GM12872 (cell line): Measurements from ENCODE around the gene TRIM23.

ENCODE experiments used
- CTCF ChIP-seq: IDR thresholded peaks from 3 replicates; pipeline ENCODE4 v1.5.1; 2011; ENCODE audit warnings: low read depth, mild to moderate bottlenecking, low read length, moderate library complexity; ENCODE audit not compliant: insufficient read depth

The TRIM23 gene

DNA sequence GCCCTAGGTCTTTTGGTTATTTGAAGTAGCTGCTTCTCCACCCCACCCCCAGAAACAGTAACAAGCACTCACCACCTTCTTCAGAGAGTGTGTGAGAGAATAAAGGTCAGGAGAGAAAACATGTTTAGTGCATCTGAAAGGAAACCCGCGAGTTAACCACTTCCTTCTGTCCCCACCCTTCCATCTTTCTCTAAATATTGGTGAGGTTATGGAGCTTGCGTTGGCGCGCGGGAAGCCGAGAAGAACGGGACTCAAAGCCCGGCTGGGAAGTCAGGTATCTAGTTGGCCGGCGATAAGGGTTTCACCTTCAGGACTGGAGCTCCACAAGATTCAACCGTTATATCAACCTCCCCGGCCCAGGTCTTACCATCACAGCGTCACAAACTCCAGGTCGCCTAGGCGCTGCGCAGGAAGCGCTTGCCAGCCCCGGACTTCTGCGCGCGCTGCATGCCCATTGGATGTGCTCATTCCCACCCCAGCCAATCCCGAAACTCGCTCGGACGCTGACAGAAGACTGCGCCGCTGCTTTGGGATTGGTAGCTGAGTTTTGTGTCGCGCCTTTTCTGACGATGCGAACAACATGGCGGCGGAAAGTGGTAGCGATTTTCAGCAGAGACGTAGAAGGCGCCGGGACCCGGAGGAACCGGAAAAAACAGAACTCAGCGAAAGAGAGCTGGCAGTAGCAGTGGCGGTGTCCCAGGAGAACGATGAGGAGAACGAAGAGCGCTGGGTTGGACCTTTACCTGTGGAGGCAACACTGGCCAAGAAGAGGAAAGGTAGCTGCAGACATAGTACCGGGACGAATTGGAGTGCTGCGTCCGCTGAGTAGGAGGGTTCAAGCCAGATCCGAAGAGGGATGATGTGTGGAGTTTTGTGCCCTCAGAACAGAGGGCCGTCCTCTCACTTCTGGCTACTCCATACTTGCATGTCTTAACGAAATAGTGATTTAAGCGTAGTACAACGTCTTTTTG, 61.1 kb downstream of the TRIM23 start, which contains the start of the genes CENPK and PPWD1:
TSS of gene CENPK (minus strand) at position 438 of the 971 bp plus-strand sequence. CDS start 8,261 bp downstream, outside the sequence.
TSS of gene PPWD1 (plus strand) at position 566 of the 971 bp plus-strand sequence. CDS start at position 581, 15 bp downstream.
- no peak for TF ChIP-seq CTCF

DNA sequence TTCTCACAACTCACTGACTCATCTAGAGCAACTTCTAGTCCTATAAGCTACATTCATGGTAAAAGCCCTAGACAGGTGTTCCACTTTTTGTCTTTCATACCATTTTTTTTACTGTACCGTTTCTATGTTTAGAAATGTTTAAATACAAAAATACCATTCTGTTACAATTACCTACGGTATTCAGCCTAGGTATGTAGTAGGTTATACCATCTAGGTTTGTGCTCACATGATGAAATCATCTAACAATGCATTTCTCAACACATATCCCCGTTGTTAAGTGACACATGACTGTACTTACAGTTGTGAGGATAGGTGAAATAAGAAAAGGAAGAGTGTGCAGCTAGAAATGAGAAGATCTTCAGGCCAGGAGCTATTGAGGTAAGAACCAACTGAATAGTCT, 67.4 kb downstream of the TRIM23 start:
- TF ChIP-seq CTCF = no peak

- TF ChIP-seq CTCF = no peak
Observed at GRCh38 chr5:65556181-65556580, 68.0 kb downstream of the TRIM23 start.

GRCh38 chr5:65555287-65555686, 68.8 kb downstream of the TRIM23 start:
- TF ChIP-seq CTCF = no peak

GRCh38 chr5:65553941-65554340, 70.2 kb downstream of the TRIM23 start:
- no peak for TF ChIP-seq CTCF

- no peak for TF ChIP-seq CTCF
Observed at GRCh38 chr5:65548281-65548680, 75.9 kb downstream of the TRIM23 start.

DNA sequence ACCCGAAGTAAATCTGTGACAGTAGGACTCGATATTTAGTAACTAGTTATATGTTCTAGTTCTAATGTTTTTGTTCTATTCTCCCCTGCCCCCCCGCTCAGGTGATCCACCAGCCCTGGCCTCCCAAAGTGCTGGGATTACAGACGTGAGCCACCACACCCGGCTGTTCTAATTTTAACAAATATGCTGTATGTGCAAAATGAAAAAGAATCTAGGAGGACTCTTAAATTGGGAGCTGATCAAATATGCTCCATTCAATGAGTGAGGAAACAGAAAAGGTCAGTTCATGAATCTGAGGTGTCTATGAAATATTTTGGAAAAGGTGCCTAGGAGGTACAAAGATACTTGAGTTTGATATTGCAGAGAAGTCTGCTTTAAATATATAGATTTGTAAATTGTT, 78.0 kb downstream of the TRIM23 start:
- TF ChIP-seq CTCF = no peak
